Small intestine (tissue), 4 donors: Measurements from ENCODE around the gene DMWD. TPM values are rescaled to one million over a fixed set of nuclear protein-coding genes. Genes with fewer than 3 reads are reported as not detected.

Source experiments
- polyA plus RNA-seq, 4 donors: library from polyadenylated mRNA; stranded (reverse) in 3 of 4; unstranded in 1 of 4; fragments of 200-250 nt in 3 of 4; fragments of 120-200 nt in 1 of 4; gene quantifications; one replicate each; pipeline versions ENCODE4 v1.2.1 to v1.2.3, GENCODE V29; 2013
- donor health status: healthy with polysubstance abuse.
- donor health status: Bipolar disorder and iron deficiency.
- donor health status: healthy.

The DMWD gene
- polyA plus RNA-seq, 4 donors = 4.6 to 20.9 (median 11.9) TPM

Other genes with a start within 250 kb of the DMWD start
- gene OPA3, start 208.0 kb downstream of the DMWD start, polyA plus RNA-seq = 1 to 10 TPM; 4.5 to 9.4 (median 6.4) TPM
- 1 to 10 TPM in 1 of 4 donors, under 1 TPM in 3; 0.22 to 3.8 (median 0.51) TPM for gene GPR4, start 190.6 kb downstream of the DMWD start, polyA plus RNA-seq
- 10 to 100 TPM; 18.9 to 39.9 (median 20.8) TPM for gene EML2, start 153.4 kb downstream of the DMWD start, polyA plus RNA-seq
- gene GIPR, start 124.6 kb downstream of the DMWD start, polyA plus RNA-seq = 1 to 10 TPM in 2 of 4 donors, under 1 TPM in 2; 0.67 to 9.1 (median 0.97) TPM
- gene SNRPD2, start 100.9 kb downstream of the DMWD start, polyA plus RNA-seq = 100 to 1,000 TPM; 209 to 422 (median 250) TPM
- 1 to 10 TPM; 4.1 to 8.7 (median 5.5) TPM for gene QPCTL, start 100.2 kb downstream of the DMWD start, polyA plus RNA-seq
- gene FBXO46, start 61.9 kb downstream of the DMWD start, polyA plus RNA-seq = 10 to 100 TPM in 1 of 4 donors, 1 to 10 TPM in 3; 5.4 to 16.6 (median 9.3) TPM
- not detected for gene MEIOSIN, start 59.4 kb downstream of the DMWD start, polyA plus RNA-seq
- 10 to 100 TPM in 1 of 4 donors, 1 to 10 TPM in 3; 1.6 to 12.4 (median 6.3) TPM for gene SIX5, start 23.6 kb downstream of the DMWD start, polyA plus RNA-seq
- gene DMPK, start 10.4 kb downstream of the DMWD start, polyA plus RNA-seq = 10 to 100 TPM; 12.7 to 42.2 (median 21.6) TPM
- gene RSPH6A, start 22.5 kb upstream of the DMWD start, polyA plus RNA-seq = under 1 TPM in 2 of 4 donors, not detected in 2; 0.01 to 0.07 TPM
- 100 to 1,000 TPM in 1 of 4 donors, 10 to 100 TPM in 3; 64.8 to 106 (median 72.4) TPM for gene SYMPK, start 70.3 kb upstream of the DMWD start, polyA plus RNA-seq
- gene FOXA3, start 71.5 kb upstream of the DMWD start, polyA plus RNA-seq = 10 to 100 TPM; 15.7 to 33.6 (median 23.1) TPM
- gene IRF2BP1, start 93.3 kb upstream of the DMWD start, polyA plus RNA-seq = 10 to 100 TPM; 14.5 to 22.5 (median 15.7) TPM
- 10 to 100 TPM in 1 of 4 donors, 1 to 10 TPM in 3; 4.8 to 10.7 (median 8.4) TPM for gene MYPOP, start 109.8 kb upstream of the DMWD start, polyA plus RNA-seq
- gene NANOS2, start 121.9 kb upstream of the DMWD start, polyA plus RNA-seq = not detected
- 1 to 10 TPM in 1 of 4 donors, under 1 TPM in 3; under 0.01 to 2.0 (median 0.56) TPM for gene NOVA2, start 181.0 kb upstream of the DMWD start, polyA plus RNA-seq
- 10 to 100 TPM in 2 of 4 donors, 1 to 10 TPM in 2; 7.8 to 13.3 (median 10.7) TPM for gene CCDC61, start 202.6 kb upstream of the DMWD start, polyA plus RNA-seq
- gene PGLYRP1, start 230.2 kb upstream of the DMWD start, polyA plus RNA-seq = under 1 TPM in 1 of 4 donors, not detected in 3; 0.41 TPM
- gene IGFL4, start 248.2 kb upstream of the DMWD start, polyA plus RNA-seq = 1 to 10 TPM in 1 of 4 donors, under 1 TPM in 1, not detected in 2; 0.03 to 1.2 TPM